ENCODE data around the gene NEURL1B. TPM values are rescaled to one million over a fixed set of nuclear protein-coding genes. Genes with fewer than 3 reads are reported as not detected.
"Not testable (repeated sequence)": the region's sequence is repeated elsewhere in the genome, so short reads cannot be mapped to it uniquely, and the experiment has no call there.

Gene NEURL1B
- total RNA-seq, 1 donor from 2014 or later = 131 TPM

GRCh38 chr5:172598251-172599203 is 42.5 kb upstream of the NEURL1B start:
- Histone ChIP-seq H3K36me3 (no peaks in the 10 kb centered on the region), H3K4me1 (peaks cover 0 to 3% of the 10 kb centered on the region in 2 donors), H3K27ac (no peak overlapping the region), H3K27me3 (no peaks in the 10 kb centered on the region), H3K4me3 (no peak overlapping the region), H3K9me3 (no peaks in the 10 kb centered on the region)
- no peak for DNase-seq (ENCODE audit: low spot score in 2 of 2)
- intact Hi-C loops (cut with DNase I) = no loop called here
- no peak for TF ChIP-seq CTCF (IDR thresholded peaks at IDR 0.05)

DNA sequence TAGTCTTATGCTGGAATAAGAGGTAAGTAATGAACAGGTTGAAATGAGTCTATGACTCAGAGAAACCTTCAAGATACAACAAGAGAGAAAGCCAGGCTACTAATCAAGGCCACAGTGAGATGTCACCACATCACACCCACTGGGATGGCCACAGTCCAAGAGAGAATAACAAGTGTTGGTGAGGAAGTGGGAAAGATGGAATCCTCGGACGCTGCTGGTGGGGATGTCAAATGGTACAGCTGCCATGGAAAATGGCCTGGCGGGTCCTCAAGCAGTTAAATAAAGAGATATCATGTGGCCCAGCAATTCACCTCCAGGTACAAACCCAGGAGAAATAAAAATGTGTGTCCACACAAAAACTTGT is 41.9 kb upstream of the NEURL1B start:
- Histone ChIP-seq H3K9me3 (no peaks in the 10 kb centered on the region), H3K4me1 (peaks cover 0 to 3% of the 10 kb centered on the region in 2 donors), H3K27me3 (no peaks in the 10 kb centered on the region), H3K4me3 (no peak overlapping the region), H3K27ac (no peak overlapping the region), H3K36me3 (no peaks in the 10 kb centered on the region)
- TF ChIP-seq CTCF (IDR thresholded peaks at IDR 0.05) = no peak
- no peak for DNase-seq (ENCODE audit: low spot score in 2 of 2)
- intact Hi-C loops (cut with DNase I) = no loop called here

- no peaks in the 10 kb centered on the region for H3K27me3 ChIP-seq
- no peak overlapping the region for H3K4me3 ChIP-seq
- H3K36me3 ChIP-seq = no peaks in the 10 kb centered on the region
- no peak overlapping the region for H3K27ac ChIP-seq
- no peak for DNase-seq (ENCODE audit: low spot score in 2 of 2)
- TF ChIP-seq CTCF (IDR thresholded peaks at IDR 0.05) = no peak
- no peaks in the 10 kb centered on the region for H3K9me3 ChIP-seq
- H3K4me1 ChIP-seq = peaks cover 0 to 3% of the 10 kb centered on the region in 2 donors
- intact Hi-C loops (cut with DNase I) = no loop called here
These were observed 40.5 kb upstream of the NEURL1B start for GRCh38 chr5:172600571-172600970.

- H3K4me3 ChIP-seq; DNase-seq (ENCODE audit: low spot score in 2 of 2); H3K36me3 ChIP-seq; intact Hi-C loops (cut with DNase I); H3K27ac ChIP-seq; H3K27me3 ChIP-seq; H3K9me3 ChIP-seq; H3K4me1 ChIP-seq: not testable (repeated sequence)
These were observed 39.5 kb upstream of the NEURL1B start for GRCh38 chr5:172601576-172601975.

- intact Hi-C loops (cut with DNase I) = no loop called here
- Histone ChIP-seq H3K4me3 (peak overlapping the region in 1 of 2 donors; percentile 23), H3K36me3 (no peaks in the 10 kb centered on the region), H3K4me1 (peaks cover 0 to 3% of the 10 kb centered on the region in 2 donors), H3K27ac (peak overlapping the region in 1 of 2 donors; percentile 52), H3K9me3 (no peaks in the 10 kb centered on the region), H3K27me3 (no peaks in the 10 kb centered on the region)
- DNase-seq (ENCODE audit: low spot score in 2 of 2) = no peak
- no peak for TF ChIP-seq CTCF (IDR thresholded peaks at IDR 0.05)
These were observed 38.3 kb upstream of the NEURL1B start for GRCh38 chr5:172602783-172603231.

- no peak for TF ChIP-seq CTCF (IDR thresholded peaks at IDR 0.05)
- Histone ChIP-seq H3K27ac (peak overlapping the region; percentile 34 to 52), H3K4me1 (peaks cover 0 to 3% of the 10 kb centered on the region in 2 donors), H3K27me3 (no peaks in the 10 kb centered on the region), H3K4me3 (peak overlapping the region in 1 of 2 donors; percentile 23), H3K36me3 (no peaks in the 10 kb centered on the region), H3K9me3 (no peaks in the 10 kb centered on the region)
- intact Hi-C loops (cut with DNase I) = no loop called here
- DNase-seq (ENCODE audit: low spot score in 2 of 2) = no peak
These were observed 37.7 kb upstream of the NEURL1B start for GRCh38 chr5:172603251-172603806.

Data from ascending aorta (tissue), 2 donors.